Activated CD4-positive, alpha-beta T cell treated with anti-CD3 and anti-CD28 coated beads for 1 hour (primary cell): Measurements from ENCODE around the gene CCDC12.

Source experiments
- DNase-seq: peaks from one replicate; pipeline ENCODE4 v3.0.0-alpha.2; 2020

CCDC12 gene

DNA sequence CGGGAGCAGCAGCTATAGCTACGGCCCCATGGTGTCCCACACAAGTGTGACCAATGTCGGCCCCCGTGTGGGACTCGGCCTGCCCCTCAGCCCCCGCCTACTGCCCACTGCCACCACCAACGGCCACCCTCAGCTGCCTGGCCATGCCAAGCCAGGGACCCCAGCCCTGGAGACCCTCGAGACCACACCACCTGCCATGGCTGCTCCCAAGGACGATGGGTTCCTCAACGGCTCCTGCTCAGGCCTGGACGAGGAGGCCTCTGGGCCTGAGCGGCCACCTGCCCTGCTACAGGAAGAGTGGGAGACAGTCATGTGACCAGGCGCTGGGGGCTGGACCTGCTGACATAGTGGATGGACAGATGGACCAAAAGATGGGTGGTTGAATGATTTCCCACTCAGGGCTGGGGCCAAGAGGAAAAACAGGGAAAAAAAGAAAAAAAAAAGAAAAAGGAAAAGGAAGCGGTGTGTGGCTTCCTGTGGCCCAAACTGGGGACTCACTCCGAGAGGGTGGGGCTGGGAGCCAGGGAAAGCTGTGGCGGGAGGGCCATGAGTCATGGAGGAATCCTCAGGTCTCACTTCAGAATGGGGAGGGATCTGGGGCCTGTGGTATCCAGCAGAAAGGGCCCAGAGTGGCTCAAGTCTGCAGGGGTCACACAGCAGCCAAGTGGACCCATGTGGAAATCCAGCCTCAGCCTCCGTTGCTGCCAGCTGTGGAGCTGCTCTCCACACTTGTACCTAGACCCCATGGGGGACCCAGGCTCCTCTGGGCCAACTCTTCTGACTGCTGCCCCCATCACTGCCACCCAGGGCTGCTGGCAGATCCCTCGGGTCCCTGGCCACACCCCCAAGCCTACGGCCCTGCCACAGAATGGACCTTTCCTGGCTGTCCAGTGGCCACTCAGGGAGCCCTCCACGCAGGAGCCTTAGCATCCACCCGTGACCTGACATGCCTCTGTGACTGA, 72.9 kb downstream of the CCDC12 start:
- DNase-seq: no peak

DNA sequence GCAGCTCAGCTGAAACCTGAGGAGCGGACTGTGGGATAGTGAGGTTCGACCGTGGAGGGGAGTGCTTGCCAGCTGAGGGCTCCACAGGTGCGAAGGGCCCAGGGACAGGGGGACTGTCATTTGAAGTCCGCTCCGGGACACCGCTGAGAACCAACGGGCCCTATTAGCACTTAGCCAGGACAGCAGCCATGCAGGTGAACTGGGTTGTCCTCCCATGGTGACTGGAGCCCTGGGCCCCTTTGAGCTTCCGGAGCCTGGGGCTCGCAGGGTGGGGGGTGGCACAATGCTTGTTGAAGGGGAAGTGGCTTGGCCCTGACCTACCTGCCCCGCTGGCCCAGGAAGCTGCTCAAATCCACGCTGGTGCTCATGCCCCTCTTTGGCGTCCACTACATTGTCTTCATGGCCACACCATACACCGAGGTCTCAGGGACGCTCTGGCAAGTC, 74.3 kb downstream of the CCDC12 start:
- DNase-seq: no peak

DNA sequence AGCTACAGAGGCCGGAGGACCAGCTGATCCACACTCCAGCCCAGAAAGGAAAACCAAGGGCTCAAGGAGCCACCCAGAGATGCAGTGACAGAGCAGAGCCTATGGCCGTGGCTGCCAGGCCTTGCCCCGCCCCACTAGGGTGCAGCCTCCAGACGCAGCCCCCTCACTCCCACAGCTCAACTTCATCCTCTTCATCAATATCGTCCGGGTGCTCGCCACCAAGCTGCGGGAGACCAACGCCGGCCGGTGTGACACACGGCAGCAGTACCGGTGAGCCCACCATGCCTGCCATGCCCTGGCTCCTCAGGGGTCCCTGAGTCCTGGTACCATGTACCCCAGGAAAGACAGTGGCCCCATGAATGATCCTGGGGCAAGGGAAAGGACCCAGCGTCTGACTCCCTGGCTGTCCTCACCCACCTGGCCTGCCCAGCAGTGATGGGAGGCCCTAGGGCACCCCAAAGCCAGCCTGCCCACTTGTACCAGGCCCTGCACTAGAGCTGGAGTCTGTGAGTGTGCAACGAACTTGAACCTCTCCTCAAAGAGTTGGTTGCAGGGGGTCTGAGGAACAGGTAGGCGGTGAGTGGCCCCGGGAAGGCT, 74.9 kb downstream of the CCDC12 start:
- no peak for DNase-seq

DNA sequence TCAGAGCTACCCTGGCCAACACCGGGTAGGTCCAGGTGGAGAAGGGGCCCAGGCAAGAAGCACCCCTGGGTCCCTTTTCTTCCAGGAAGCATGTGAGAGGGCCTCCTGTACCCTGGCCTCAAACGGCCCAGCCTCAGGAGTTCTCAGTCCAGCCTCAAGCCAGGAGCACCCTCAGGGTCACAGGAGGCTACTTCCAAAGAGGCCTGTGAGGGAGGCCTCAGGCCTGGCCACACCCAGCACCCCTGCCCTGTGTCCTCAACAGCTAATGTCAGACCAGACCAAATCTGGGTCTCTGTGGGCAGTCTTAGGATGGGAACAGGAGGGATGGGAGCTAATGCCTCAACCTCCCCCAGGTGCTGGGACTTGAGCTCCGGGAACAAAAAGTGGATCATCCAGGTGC, 75.5 kb downstream of the CCDC12 start:
- DNase-seq: no peak

DNA sequence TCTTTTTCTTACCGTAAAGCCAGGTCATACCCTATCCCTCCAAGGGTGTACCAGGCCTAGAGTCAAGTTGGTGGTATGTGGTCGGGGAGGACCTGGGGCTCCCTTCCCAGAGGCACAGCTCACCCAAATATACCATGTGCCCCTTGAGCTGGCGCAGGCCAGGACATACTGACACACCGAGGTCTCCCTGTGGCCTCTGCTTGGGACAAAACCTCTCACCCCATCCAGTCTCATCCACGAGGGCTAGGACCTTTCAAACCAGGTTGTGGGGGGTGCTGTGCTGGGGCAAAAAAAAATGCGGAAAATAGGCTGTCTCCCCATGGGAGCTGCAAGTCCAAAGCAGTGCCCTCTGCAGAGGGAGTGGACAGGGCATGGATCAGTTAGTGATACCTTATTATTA, 76.2 kb downstream of the CCDC12 start:
- DNase-seq: no peak

DNA sequence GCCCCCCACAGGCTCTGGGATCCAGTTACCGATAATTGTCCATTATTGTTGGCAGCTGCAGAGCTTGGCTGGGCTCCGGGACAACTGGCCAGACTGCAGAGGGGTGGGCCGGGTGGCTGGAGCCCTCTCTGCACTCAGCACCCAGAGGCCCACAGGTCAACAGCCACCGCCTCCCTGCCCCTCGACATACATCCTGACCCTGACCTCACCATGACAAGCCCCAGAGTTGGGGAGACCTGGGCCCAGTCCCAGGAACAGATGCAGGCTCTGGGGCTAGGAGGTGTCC, 76.6 kb downstream of the CCDC12 start:
- DNase-seq: no peak

DNA sequence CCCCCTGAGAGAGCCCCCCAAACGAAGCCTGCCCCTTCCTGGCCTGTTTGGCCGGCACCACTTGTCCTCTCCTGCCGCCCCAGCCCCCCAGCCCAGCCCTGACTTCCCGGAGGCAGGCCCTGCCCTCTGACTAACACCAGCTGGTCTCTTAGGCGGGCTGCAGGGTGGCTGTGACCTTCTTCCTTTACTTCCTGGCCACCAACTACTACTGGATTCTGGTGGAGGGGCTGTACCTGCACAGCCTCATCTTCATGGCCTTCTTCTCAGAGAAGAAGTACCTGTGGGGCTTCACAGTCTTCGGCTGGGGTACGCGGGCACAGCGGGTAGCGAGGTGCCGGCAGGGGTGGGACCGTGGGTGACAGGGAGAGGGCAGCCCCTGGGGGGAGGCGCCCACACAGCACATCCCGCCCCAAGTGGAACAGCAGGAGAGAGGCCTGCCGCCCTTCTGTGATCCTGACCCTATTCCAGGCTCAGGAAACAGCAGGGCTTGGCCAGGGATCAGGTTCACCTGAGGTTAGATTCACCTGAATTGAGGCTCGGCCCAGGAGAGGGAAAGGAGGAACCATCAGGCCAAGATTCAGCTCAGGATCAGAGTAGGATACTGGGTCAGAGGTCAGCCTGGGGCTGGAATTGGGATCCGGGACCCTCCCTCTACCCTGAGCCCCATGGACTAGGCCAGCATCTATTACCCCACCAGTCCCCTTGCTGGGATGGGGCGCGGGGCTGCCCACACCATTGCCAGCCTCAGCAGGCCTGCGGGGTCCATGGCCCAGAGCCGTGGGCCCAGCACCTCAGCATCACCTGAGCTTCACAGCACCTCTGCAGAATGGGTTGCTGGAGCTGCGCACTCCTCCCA, 77.2 kb downstream of the CCDC12 start:
- DNase-seq: no peak

DNA sequence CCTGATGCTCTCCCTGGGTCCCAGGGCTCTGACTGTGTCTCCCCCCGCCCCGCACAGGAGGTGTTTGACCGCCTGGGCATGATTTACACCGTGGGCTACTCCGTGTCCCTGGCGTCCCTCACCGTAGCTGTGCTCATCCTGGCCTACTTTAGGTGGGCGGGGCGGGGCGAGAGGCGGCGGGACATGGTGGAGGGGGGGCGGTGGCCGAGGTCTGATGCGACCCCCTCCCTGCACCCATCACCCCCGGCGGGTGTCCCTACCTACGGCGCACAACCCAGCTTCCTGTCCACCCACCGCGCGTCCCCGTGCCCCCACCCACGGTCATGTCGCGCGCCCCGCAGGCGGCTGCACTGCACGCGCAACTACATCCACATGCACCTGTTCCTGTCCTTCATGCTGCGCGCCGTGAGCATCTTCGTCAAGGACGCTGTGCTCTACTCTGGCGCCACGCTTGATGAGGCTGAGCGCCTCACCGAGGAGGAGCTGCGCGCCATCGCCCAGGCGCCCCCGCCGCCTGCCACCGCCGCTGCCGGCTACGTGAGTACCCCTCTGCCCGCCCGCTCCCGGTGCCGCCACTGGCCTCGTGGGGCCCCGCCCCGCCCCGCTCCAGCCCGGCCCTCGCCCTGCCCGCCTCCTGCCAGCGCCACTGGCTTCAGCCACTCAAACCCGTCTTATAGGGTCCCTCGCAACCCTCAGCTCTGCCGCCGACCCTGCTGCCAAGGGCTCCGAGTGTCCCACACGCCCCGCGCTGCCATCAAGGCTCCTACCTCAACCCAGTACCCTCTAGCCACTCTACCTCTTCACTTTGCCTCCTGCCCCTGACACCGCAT, 78.0 kb downstream of the CCDC12 start:
- no peak for DNase-seq

DNA sequence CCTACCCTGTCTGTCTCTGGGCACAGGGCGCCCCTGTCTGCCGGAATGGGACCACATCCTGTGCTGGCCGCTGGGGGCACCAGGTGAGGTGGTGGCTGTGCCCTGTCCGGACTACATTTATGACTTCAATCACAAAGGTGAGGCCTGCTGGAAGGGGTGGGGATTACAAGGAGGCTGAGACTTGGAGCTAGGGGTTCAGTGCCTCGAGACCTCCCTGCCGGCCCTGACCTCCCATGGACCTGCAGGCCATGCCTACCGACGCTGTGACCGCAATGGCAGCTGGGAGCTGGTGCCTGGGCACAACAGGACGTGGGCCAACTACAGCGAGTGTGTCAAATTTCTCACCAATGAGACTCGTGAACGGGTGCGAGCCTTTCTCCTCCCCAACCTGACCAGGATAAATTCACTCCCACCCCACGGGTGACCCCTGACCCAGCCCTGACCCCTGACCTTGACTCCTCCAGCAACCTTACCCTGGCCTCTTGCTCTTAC, 78.7 kb downstream of the CCDC12 start:
- no peak for DNase-seq

- no peak for DNase-seq
Measured at GRCh38 chr3:46897031-46897430, 79.5 kb downstream of the CCDC12 start.

DNA sequence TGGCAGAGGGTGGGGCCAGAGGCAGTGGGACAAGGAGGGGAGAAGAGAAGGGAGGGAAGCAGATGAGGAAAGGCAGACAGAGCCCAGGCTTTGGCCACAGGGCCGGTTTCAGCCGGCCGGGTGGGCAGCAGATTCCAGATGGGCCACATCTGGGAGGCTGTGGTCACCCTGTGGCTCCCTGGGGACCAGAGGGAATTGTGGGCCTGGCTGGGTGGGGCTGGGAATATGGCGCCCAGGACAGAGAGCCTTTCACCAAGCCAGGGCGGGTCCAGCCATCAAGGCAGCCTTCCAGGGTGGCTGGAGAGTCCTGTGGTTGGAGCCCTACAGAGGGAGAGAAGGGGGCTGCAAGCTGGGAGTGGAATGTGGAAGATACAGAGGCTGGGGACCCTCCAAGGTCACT, 80.2 kb downstream of the CCDC12 start:
- no peak for DNase-seq

GRCh38 chr3:46895761-46896160, 80.8 kb downstream of the CCDC12 start:
- DNase-seq: no peak

GRCh38 chr3:46895204-46895660, 81.3 kb downstream of the CCDC12 start:
- DNase-seq: peak; percentile 67

DNA sequence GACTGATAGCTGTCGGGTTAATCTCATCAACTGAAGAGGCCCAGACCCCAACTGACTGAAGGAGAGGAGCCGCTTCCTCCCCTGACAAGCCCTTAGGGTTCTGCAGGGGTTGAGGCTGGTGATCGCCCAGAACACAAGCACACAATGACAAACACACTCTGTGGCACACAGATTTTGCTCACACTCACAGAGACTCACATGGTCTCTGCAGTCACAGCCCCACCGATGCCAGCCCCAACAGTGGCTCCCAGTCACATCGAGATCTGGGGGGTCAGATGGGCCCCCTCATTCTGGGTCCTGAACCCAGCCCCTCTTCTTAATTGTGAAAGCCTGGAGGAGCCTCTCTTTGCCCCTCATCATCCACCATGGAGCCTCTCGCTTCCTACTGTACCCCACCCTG, 82.3 kb downstream of the CCDC12 start:
- no peak for DNase-seq

DNA sequence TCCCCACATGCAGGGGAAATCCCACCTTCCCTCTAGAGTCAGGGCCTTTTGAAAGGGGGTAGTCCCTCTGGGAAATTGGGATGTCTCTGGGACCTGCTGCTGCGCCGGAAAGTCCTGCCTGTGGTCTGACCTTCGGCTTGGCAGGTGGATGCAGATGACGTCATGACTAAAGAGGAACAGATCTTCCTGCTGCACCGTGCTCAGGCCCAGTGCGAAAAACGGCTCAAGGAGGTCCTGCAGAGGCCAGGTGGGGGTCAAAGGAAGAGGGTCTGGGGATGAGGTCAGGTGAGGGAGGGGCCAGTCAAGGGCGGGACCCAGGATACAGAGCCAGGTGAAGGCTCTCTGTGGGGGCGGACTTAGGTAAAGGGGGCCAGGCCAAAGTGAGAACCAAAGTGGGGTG, 82.8 kb downstream of the CCDC12 start:
- no peak for DNase-seq

GRCh38 chr3:46893146-46893748, 83.3 kb downstream of the CCDC12 start:
- DNase-seq: no peak

DNA sequence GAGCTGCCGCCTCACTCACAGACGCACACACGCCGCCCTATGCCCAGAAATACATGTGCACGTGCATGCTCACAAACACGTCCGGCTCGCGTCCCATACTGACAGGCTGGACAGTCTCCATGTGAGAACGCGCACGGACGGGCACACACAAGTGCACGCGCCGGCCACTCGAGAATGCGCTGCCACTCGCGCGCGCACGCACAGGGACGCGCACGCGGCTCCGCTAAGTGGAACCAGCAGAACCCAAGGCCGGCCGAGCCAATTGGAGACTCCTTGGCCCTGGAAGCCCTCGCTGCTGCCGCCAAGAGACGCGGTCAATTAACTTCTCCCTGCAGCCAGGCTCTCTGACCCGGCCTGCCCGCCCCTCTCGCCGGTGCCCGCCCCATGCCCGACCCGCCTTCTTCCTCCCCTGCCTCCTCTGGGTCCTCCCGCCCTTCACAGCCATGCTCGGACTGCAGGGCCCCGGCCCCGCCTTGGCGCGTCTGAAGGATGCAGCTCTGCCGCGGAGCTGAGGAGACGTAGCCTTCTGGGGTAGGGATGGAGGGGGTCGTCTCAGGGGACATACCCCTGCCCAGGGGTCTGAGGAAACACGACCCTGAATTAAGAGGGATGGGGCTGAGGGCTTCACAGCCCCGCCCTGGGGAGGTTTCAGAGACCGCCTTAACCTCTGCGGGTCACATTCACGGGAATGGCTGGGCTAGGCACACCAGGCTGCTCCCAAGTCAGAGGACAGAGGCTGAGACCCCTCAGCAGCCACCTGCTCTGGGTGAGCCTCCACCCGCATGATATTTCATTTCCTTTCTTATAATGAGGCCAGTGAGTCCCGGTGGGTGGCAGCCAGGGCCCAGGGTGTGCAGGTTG, 84.0 kb downstream of the CCDC12 start:
- DNase-seq: no peak

GRCh38 chr3:46891132-46891531, 85.4 kb downstream of the CCDC12 start:
- no peak for DNase-seq

- DNase-seq: no peak
Measured at GRCh38 chr3:46890132-46890531, 86.4 kb downstream of the CCDC12 start.

DNA sequence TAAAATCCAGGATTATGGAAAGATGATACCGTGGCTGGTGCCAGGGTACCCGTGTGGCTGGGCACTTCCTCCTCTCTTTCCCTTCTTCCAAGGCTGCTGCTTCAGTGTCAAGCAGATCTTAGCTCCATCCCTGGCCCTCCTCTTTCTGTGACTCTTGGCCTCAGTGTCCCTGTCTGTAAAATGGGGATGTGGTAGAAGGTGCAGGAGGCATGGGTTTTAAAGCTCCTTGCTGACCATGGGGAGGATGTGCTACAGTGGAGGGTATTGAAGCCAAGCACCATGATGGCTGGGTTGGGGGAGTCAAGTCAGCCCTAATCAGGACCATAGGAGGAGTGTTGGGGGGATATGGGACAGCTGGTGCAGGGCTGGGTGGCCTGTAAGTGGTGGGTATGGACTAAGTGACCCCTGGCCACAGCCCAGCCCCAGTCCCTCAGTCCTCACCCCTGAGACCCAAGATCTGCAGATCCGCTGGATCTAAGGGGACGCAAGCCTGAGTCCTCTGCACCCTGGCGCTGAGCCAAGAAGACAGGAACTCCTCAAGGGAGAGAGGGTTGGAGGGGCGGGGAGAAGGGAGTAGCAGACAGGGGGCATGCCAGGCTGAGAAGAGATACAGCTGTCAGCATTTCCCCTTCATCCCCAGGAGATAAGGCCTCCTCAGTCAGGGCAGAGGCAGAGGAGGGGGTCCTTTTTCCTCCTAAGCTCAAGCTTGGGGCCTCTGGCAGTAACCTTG, 87.0 kb downstream of the CCDC12 start:
- DNase-seq: no peak
